Immature natural killer cell (primary cell): ENCODE measurements around the gene FOXP4. TPM values are rescaled to one million over a fixed set of nuclear protein-coding genes. Genes with fewer than 3 reads are reported as not detected.

Source experiments
- DNase-seq, 3 donors: peaks; one replicate each; pipeline ENCODE4 v3.0.0; 2022; ENCODE audit warnings: mixed read lengths in 1 of 3
- H3K27ac Mint-ChIP-seq, 6 donors: one replicate each; pipeline ENCODE4 v1.8.0; 2020; ENCODE audit warnings: mixed read lengths in 6 of 6, mild to moderate bottlenecking in 5 of 6, inconsistent platforms in 4 of 6, moderate library complexity in 3 of 6
- H3K27me3 Mint-ChIP-seq, 3 donors: one replicate each; pipeline ENCODE4 v1.8.0; 2020 to 2021; ENCODE audit warnings: low read depth in 3 of 3, mild to moderate bottlenecking in 3 of 3, mixed read lengths in 3 of 3, moderate library complexity in 3 of 3, inconsistent platforms in 1 of 3
- H3K36me3 Mint-ChIP-seq, 3 donors: one replicate each; pipeline ENCODE4 v1.8.0; 2020; ENCODE audit warnings: mixed read lengths in 3 of 3, inconsistent platforms in 2 of 3, mild to moderate bottlenecking in 2 of 3
- H3K4me1 Mint-ChIP-seq, 2 donors: one replicate each; pipeline ENCODE4 v1.8.0; 2020; ENCODE audit warnings: inconsistent platforms in 2 of 2, mild to moderate bottlenecking in 2 of 2, mixed read lengths in 2 of 2, moderate library complexity in 1 of 2
- H3K4me3 Mint-ChIP-seq, 5 donors: one replicate each; pipeline ENCODE4 v1.8.0; 2020; ENCODE audit warnings: mild to moderate bottlenecking in 5 of 5, mixed read lengths in 5 of 5, inconsistent platforms in 3 of 5, moderate library complexity in 3 of 5
- H3K9me3 Mint-ChIP-seq, 6 donors: one replicate each; pipeline ENCODE4 v1.8.0; 2020; ENCODE audit warnings: mild to moderate bottlenecking in 6 of 6, mixed read lengths in 6 of 6, inconsistent platforms in 4 of 6, moderate library complexity in 3 of 6
- polyA plus RNA-seq, 3 donors: library from polyadenylated mRNA; unstranded; fragments of 300-500 nt; fragmentation: Illumina TruSeq; gene quantifications; one replicate each; pipeline ENCODE4 v1.2.3, GENCODE V29; 2021

FOXP4 gene
- polyA plus RNA-seq, 3 donors from 2014 or later = 0.10 to 0.73 (median 0.68) TPM

DNA sequence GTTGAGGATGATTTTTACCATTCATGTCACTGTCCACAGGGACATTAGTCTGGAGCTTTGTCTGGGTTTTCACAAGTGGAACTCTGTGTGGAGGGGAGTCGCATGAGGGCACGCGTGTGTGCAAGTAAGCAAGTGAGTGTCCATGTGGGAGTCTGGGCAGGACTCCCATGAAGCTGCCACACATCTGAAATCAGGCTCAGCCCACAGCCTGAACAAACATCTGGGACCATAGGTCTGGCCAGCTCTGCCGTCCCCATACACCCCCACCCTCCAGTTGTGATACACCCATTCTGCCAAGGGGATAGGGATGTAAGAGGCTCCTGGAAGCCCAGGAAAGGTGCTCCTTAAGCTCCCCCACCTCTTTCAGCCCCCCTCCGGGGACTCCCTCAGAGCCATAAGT is 17.1 kb upstream of the FOXP4 start:
- Mint-ChIP-seq H3K4me1 (peaks cover 32 to 41% of the 10 kb centered on the region in 2 donors), H3K9me3 (peaks cover 0 to 1% (median 0%) of the 10 kb centered on the region in 6 donors), H3K36me3 (no peaks in the 10 kb centered on the region), H3K4me3 (no peak overlapping the region), H3K27me3 (peaks cover 12 to 32% (median 21%) of the 10 kb centered on the region in 3 donors), H3K27ac (peak overlapping the region in 4 of 6 donors; percentile 4 to 58 (median 30))
- no peak for DNase-seq

DNA sequence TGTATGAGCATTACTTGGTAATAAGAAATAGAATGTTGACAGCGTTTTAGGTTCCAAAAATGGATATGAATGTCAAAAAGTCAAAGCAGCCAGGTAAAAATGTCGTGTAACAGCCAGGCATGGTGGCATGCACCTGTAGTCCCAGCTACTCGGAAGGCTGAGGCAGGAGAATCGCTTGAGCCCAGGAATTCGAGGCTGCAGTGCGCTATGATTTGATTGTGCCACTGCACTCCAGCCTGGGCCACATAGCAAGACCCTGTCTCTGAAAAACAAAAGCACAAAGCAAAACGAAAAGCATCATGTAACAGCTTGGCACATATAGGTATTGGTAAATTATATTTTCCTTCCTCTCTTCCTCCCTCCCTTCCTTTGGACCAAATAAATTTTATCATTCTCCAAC is 16.2 kb upstream of the FOXP4 start:
- peak overlapping the region in 3 of 5 donors; percentile 2 to 4 (median 2) for H3K4me3 Mint-ChIP-seq
- no peak for DNase-seq
- H3K36me3 Mint-ChIP-seq = no peaks in the 10 kb centered on the region
- H3K27me3 Mint-ChIP-seq = peaks cover 11 to 31% (median 16%) of the 10 kb centered on the region in 3 donors
- H3K27ac Mint-ChIP-seq = peak overlapping the region in 2 of 6 donors; percentile 52 to 75
- peaks cover 34 to 41% of the 10 kb centered on the region in 2 donors for H3K4me1 Mint-ChIP-seq
- peaks cover 0 to 1% (median 0%) of the 10 kb centered on the region in 6 donors for H3K9me3 Mint-ChIP-seq

DNA sequence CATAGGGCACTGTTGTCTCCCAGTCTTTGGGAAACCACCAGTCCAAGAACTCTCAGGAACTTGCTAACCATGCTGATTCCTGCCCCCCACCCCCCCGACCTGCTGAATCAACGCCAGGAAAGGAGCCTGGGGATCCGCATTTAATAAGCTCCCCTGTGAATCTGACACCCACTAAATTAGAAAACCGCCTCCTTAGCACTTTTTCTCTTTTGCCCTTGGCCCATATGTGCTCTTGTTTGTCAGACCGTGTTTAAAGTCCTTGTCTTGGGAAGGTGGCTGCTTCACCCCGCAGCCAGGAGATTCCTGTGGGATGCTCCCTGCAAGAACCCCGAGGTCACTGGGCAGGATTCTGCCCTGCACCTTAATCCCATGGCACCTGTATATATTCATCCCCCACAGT is 15.7 kb upstream of the FOXP4 start:
- peaks cover 37 to 41% of the 10 kb centered on the region in 2 donors for H3K4me1 Mint-ChIP-seq
- H3K27me3 Mint-ChIP-seq = peaks cover 11 to 31% (median 16%) of the 10 kb centered on the region in 3 donors
- peak overlapping the region in 2 of 6 donors; percentile 27 to 52 for H3K27ac Mint-ChIP-seq
- DNase-seq = no peak
- H3K9me3 Mint-ChIP-seq = peaks cover 0 to 1% (median 0%) of the 10 kb centered on the region in 6 donors
- no peak overlapping the region for H3K4me3 Mint-ChIP-seq
- no peaks in the 10 kb centered on the region for H3K36me3 Mint-ChIP-seq

GRCh38 chr6:41531016-41531415 is 15.2 kb upstream of the FOXP4 start:
- H3K9me3 Mint-ChIP-seq = peaks cover 0 to 1% (median 0%) of the 10 kb centered on the region in 6 donors
- no peak for DNase-seq
- no peaks in the 10 kb centered on the region for H3K36me3 Mint-ChIP-seq
- H3K27me3 Mint-ChIP-seq = peaks cover 11 to 31% (median 16%) of the 10 kb centered on the region in 3 donors
- peak overlapping the region; percentile 48 to 92 (median 86) for H3K4me3 Mint-ChIP-seq
- H3K27ac Mint-ChIP-seq = peak overlapping the region in 3 of 6 donors; percentile 90 to 94 (median 94)
- H3K4me1 Mint-ChIP-seq = peaks cover 37 to 41% of the 10 kb centered on the region in 2 donors

- Mint-ChIP-seq H3K9me3 (peaks cover 0 to 1% (median 0%) of the 10 kb centered on the region in 6 donors), H3K27ac (peak overlapping the region; percentile 88 to 94 (median 92)), H3K4me1 (peaks cover 37 to 41% of the 10 kb centered on the region in 2 donors), H3K36me3 (peaks cover 0 to 3% (median 0%) of the 10 kb centered on the region in 3 donors), H3K4me3 (peak overlapping the region; percentile 77 to 92 (median 86)), H3K27me3 (peaks cover 13 to 37% (median 20%) of the 10 kb centered on the region in 3 donors)
- DNase-seq = peak; percentile 76 to 81 (median 80)
Observed at GRCh38 chr6:41531591-41532582, 14.3 kb upstream of the FOXP4 start.

DNA sequence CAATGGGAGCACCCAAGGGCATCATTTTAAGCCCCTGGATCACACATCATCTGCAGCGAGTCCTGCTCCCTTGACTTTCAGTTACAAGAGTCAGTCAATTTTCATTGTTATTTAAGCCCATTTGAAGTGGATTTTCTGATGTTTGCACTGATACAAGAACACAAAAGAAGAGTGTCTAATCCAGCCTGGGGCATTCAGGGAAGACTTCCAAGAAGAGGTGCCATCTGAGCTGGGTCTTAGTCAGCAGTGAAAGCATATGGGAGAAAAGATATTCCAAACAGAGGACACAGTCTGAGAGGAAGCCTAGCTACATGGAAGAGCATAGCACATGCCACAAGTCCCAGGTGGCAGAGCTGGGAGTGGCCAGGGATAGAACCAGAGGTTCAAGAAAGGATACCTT is 10.4 kb upstream of the FOXP4 start:
- DNase-seq = no peak
- peaks cover 0 to 3% (median 0%) of the 10 kb centered on the region in 3 donors for H3K36me3 Mint-ChIP-seq
- peaks cover 20 to 28% (median 22%) of the 10 kb centered on the region in 3 donors for H3K27me3 Mint-ChIP-seq
- H3K27ac Mint-ChIP-seq = no peak overlapping the region
- H3K9me3 Mint-ChIP-seq = no peaks in the 10 kb centered on the region
- H3K4me3 Mint-ChIP-seq = no peak overlapping the region
- H3K4me1 Mint-ChIP-seq = peaks cover 32 to 37% of the 10 kb centered on the region in 2 donors

GRCh38 chr6:41536795-41537758 is 9.1 kb upstream of the FOXP4 start:
- Mint-ChIP-seq H3K4me3 (no peak overlapping the region), H3K36me3 (peaks cover 0 to 3% (median 0%) of the 10 kb centered on the region in 3 donors), H3K4me1 (peaks cover 20 to 25% of the 10 kb centered on the region in 2 donors), H3K9me3 (no peaks in the 10 kb centered on the region), H3K27me3 (peaks cover 17 to 23% (median 20%) of the 10 kb centered on the region in 3 donors), H3K27ac (no peak overlapping the region)
- DNase-seq = no peak

DNA sequence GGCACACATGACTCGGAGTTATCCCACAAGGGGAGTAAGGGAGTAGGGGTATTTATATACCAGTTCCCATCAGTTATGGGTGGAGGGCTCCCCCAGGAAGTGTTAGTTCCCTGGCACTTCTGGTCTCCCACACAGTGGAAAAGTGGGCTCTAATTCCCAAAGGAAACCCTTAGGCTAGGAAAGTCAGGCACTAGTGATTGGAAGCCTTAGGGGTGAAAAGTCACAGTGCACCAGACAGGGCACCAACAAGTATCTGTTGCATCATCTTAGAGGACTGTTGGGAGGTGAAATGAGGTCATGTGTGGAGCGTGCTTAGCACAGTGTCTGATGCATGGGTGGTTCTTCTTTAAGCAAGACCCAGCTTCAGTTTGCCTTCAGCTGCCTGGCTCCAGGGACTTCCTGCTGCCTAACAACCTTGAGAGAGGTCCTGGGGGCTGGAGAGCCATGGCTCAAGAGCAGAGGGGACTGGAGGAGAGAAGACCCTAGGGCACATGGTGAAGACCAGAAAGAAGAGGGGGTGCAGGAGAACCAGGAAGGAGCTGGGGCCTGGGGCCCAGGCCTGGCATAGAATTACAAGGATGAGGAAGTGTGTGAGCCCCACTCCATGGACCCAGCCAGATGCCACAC is 7.5 kb upstream of the FOXP4 start:
- DNase-seq = no peak
- H3K9me3 Mint-ChIP-seq = no peaks in the 10 kb centered on the region
- no peak overlapping the region for H3K27ac Mint-ChIP-seq
- H3K27me3 Mint-ChIP-seq = peaks cover 6 to 13% (median 12%) of the 10 kb centered on the region in 3 donors
- no peak overlapping the region for H3K4me3 Mint-ChIP-seq
- H3K4me1 Mint-ChIP-seq = peaks cover 4 to 9% of the 10 kb centered on the region in 2 donors
- peaks cover 0 to 3% (median 0%) of the 10 kb centered on the region in 3 donors for H3K36me3 Mint-ChIP-seq

- Mint-ChIP-seq H3K4me1 (peaks cover 0 to 5% of the 10 kb centered on the region in 2 donors), H3K36me3 (peaks cover 0 to 3% (median 0%) of the 10 kb centered on the region in 3 donors), H3K27ac (no peak overlapping the region), H3K9me3 (no peaks in the 10 kb centered on the region), H3K27me3 (peaks cover 6 to 12% (median 9%) of the 10 kb centered on the region in 3 donors), H3K4me3 (no peak overlapping the region)
- no peak for DNase-seq
Observed at GRCh38 chr6:41539204-41539603, 7.0 kb upstream of the FOXP4 start.

DNA sequence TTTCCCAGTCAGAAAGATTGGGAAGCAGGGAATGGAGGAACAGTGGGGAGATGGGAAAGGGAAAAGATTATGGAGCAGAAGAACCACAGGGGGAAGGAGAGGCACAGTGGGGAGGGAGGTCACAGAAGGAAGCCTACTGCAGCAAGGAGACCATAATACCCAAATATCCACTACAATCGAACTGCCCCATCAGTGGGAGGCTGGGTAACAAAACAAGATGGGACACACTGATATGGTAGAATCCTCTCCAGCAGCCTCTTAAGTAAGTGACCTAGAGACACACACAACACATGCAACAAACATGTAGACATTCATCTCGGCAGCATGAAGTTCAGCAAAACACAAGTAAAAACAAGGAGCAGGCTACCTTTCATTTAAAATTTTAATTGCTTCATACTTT is 4.8 kb upstream of the FOXP4 start:
- Mint-ChIP-seq H3K9me3 (no peaks in the 10 kb centered on the region), H3K4me3 (no peak overlapping the region)

GRCh38 chr6:41543087-41543486 is 3.1 kb upstream of the FOXP4 start:
- H3K36me3 Mint-ChIP-seq = no peaks in the 10 kb centered on the region
- peaks cover 7 to 15% (median 12%) of the 10 kb centered on the region in 3 donors for H3K27me3 Mint-ChIP-seq
- DNase-seq = no peak
- H3K27ac Mint-ChIP-seq = no peak overlapping the region
- H3K4me1 Mint-ChIP-seq = peaks cover 11 to 15% of the 10 kb centered on the region in 2 donors
- no peak overlapping the region for H3K4me3 Mint-ChIP-seq
- no peaks in the 10 kb centered on the region for H3K9me3 Mint-ChIP-seq

More for the DNA sequence above, 4.8 kb upstream of the FOXP4 start:
- Mint-ChIP-seq H3K27me3 (peaks cover 9 to 14% (median 13%) of the 10 kb centered on the region in 3 donors), H3K27ac (no peak overlapping the region), H3K4me1 (peaks cover 4 to 6% of the 10 kb centered on the region in 2 donors), H3K36me3 (peaks cover 0 to 1% (median 0%) of the 10 kb centered on the region in 3 donors)
- DNase-seq = no peak

DNA sequence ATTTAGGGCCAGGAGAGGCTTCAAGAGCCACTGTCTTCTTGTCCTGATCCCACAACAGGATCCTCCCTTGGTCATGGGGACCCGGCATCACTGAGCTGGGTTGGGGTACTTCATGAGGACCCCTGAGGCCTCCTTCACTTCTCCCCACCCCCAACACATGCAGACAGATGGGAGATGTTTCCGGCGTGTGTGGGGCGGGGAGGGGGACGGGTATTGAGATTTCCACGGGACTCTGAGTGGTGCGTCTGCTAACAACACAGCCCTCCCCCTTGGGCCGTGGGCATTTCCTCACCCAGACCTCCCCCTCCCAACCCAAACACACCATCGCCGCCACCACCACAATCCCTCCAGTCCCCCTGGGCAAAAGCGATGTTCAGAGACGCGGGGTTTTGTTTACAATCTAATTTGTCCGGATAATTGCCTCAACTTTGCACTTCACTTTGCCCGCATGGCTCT is 906 bp upstream of the FOXP4 start:
- Mint-ChIP-seq H3K27ac (peak overlapping the region in 2 of 6 donors; percentile 46 to 51), H3K27me3 (peaks cover 8 to 22% (median 8%) of the 10 kb centered on the region in 3 donors), H3K36me3 (peaks cover 0 to 5% (median 0%) of the 10 kb centered on the region in 3 donors), H3K4me3 (peak overlapping the region; percentile 43 to 71 (median 66)), H3K4me1 (peaks cover 32 to 37% of the 10 kb centered on the region in 2 donors), H3K9me3 (no peaks in the 10 kb centered on the region)
- DNase-seq = no peak
